Hepatocyte (in vitro differentiated cells): Measurements from ENCODE around the gene TCN2.

ENCODE experiments used
- CTCF ChIP-seq: fragments of 200-600 bp; sonication (generic); IDR thresholded peaks from 2 replicates; pipeline ENCODE4 v1.5.1; 2016; ENCODE audit warnings: antibody characterized with exemption, mild to moderate bottlenecking; ENCODE audit not compliant: poor library complexity
- EZH2 ChIP-seq: fragments of 200-600 bp; sonication (generic); IDR thresholded peaks from 2 replicates; pipeline ENCODE4 v1.6.1; 2016; ENCODE audit warnings: antibody characterized with exemption, mild to moderate bottlenecking, borderline replicate concordance

- TF ChIP-seq EZH2 (no peak), CTCF (no peak)
These were observed 47.1 kb upstream of the TCN2 start for GRCh38 chr22:30559889-30560288.
